OCI-LY1 (cell line): ENCODE results near the gene DSE.

ENCODE experiments used
- H2AFZ ChIP-seq: fragments of 200-600 bp; sonication (generic), shearing (Covaris generic); 2 replicates; pipeline ENCODE4 v1.6.0; 2014; ENCODE audit warnings: antibody characterized with exemption, mild to moderate bottlenecking, low read length
- H3F3A ChIP-seq: fragments of 200-600 bp; sonication (generic), shearing (Covaris generic); 2 replicates; pipeline ENCODE4 v1.6.0; 2014; ENCODE audit warnings: mild to moderate bottlenecking, antibody characterized with exemption, low read length, moderate library complexity; ENCODE audit not compliant: insufficient read depth
- H3K27ac ChIP-seq: fragments of 200-600 bp; sonication (generic); 2 replicates; pipeline ENCODE4 v1.5.1; 2014; ENCODE audit warnings: low read length, mixed run types, mild to moderate bottlenecking, low read depth; ENCODE audit not compliant: poor library complexity, severe bottlenecking
- H3K27me3 ChIP-seq: fragments of 200-600 bp; sonication (generic); 2 replicates; pipeline ENCODE4 v1.6.0; 2014; ENCODE audit warnings: antibody characterized with exemption, mild to moderate bottlenecking, low read length, moderate library complexity; ENCODE audit not compliant: insufficient read depth
- H3K36me3 ChIP-seq: fragments of 200-600 bp; sonication (generic); 2 replicates; pipeline ENCODE4 v1.6.1; 2014; ENCODE audit warnings: mild to moderate bottlenecking, antibody characterized with exemption, low read length, moderate library complexity, mixed read lengths; ENCODE audit not compliant: insufficient read depth
- H3K4me1 ChIP-seq: fragments of 200-600 bp; sonication (generic); 2 replicates; pipeline ENCODE4 v1.5.1; 2014; ENCODE audit warnings: mild to moderate bottlenecking, low read length, moderate library complexity; ENCODE audit not compliant: insufficient read depth, severe bottlenecking
- H3K4me2 ChIP-seq: fragments of 200-600 bp; sonication (generic), shearing (Covaris generic); 2 replicates; pipeline ENCODE4 v1.6.1; 2014; ENCODE audit warnings: low read length
- H3K4me3 ChIP-seq: fragments of 200-600 bp; sonication (generic); 2 replicates; pipeline ENCODE4 v1.5.1; 2014; ENCODE audit warnings: low read length, low read depth, mild to moderate bottlenecking, mixed read lengths; ENCODE audit not compliant: poor library complexity, severe bottlenecking
- H3K79me2 ChIP-seq: fragments of 200-600 bp; shearing (Covaris generic); 2 replicates; pipeline ENCODE4 v1.6.1; 2016; ENCODE audit warnings: mixed run types, low read length, mixed read lengths; ENCODE audit not compliant: insufficient read depth
- H3K9ac ChIP-seq: fragments of 200-600 bp; sonication (generic), shearing (Covaris generic); 2 replicates; pipeline ENCODE4 v1.6.1; 2014; ENCODE audit warnings: mild to moderate bottlenecking, low read length, mixed read lengths
- H3K9me2 ChIP-seq: fragments of 200-600 bp; sonication (generic), shearing (Covaris generic); 2 replicates; pipeline ENCODE4 v1.6.1; 2014; ENCODE audit warnings: low read depth, mild to moderate bottlenecking, low read length, mixed read lengths
- H3K9me3 ChIP-seq: fragments of 200-600 bp; shearing (Covaris generic); 2 replicates; pipeline ENCODE4 v1.6.1; 2014; ENCODE audit warnings: low read length, mixed read lengths
- H4K20me1 ChIP-seq: fragments of 200-600 bp; sonication (generic), shearing (Covaris generic); 2 replicates; pipeline ENCODE4 v1.6.0; 2016; ENCODE audit warnings: mild to moderate bottlenecking, low read length; ENCODE audit not compliant: insufficient read depth
- CTCF ChIP-seq: fragments of 200-600 bp; sonication (generic), shearing (Covaris generic); IDR thresholded peaks from 2 replicates; pipeline ENCODE4 v1.5.1; 2017; ENCODE audit warnings: mild to moderate bottlenecking, antibody characterized with exemption, low read length, moderate library complexity, mixed read lengths
- EZH2 ChIP-seq: fragments of 200-600 bp; sonication (generic), shearing (Covaris generic); IDR thresholded peaks from 2 replicates; pipeline ENCODE4 v1.8.0; 2017; ENCODE audit warnings: borderline replicate concordance, mixed run types, mild to moderate bottlenecking, antibody characterized with exemption, low read length, moderate library complexity, mixed read lengths

Gene DSE

DNA sequence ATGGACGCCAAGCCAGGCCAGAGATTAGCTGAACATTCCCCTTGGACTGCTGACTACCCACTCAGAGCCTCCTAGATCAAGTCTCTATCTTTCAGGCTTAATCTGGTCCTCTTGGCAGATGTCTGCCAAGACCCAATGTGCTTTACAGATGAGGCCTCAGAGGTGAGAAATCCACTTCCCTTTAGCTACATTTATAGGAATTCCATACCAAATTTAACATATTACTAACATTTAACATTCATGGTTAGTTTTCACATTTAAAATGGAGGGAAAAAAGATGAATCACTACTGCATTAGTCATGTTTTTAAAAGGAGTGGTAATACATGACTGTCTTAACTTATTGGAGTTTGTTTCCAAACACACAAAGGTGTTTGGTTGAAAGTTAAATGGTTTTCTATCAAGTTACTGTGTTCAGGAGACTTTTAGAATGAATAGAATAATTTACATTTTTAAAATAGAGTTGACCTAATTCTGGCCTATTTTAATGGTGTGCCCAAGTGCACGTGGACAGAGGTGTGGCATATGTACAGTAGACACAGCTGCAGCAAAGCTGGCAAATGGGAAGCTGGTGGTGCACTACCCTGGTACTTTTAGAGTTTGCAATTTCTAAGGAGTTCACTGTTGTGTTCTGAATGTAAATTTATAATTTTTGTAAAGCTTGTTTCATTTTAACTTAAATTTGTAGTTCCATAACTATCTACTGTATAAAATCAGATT lies 48.5 kb downstream of the DSE start:
- H3K9me2 ChIP-seq = no peaks in the 10 kb centered on the region
- H3K27ac ChIP-seq = no peak overlapping the region
- no peaks in the 10 kb centered on the region for H3K4me1 ChIP-seq
- H2AFZ ChIP-seq = no peak overlapping the region
- H4K20me1 ChIP-seq = no peaks in the 10 kb centered on the region
- no peaks in the 10 kb centered on the region for H3K9me3 ChIP-seq
- TF ChIP-seq CTCF = no peak
- TF ChIP-seq EZH2 = no peak
- H3K4me2 ChIP-seq = no peak overlapping the region
- H3K9ac ChIP-seq = no peak overlapping the region
- no peaks in the 10 kb centered on the region for H3F3A ChIP-seq
- H3K27me3 ChIP-seq = no peaks in the 10 kb centered on the region
- H3K36me3 ChIP-seq = no peaks in the 10 kb centered on the region
- no peaks in the 10 kb centered on the region for H3K79me2 ChIP-seq
- no peak overlapping the region for H3K4me3 ChIP-seq

DNA sequence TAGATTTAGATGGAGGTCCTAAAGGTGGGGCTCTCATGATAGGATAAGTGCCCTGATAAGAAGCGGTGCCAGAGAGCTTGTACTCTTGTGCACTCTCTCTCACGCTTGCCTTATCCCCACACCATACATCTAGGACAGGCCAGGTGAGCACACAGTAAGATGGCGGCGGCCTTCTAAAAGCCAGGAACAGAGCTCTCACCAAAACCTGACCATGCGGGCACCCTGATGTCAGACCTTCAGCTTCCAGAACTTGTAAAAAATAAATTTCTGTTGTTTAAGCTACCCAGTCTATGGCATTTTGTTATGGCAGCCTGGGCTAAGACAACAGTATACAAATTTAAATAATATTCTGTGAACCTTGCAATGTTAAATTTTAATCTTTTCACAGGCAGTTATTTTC lies 49.6 kb downstream of the DSE start:
- H3K9ac ChIP-seq = no peak overlapping the region
- no peak overlapping the region for H3K4me3 ChIP-seq
- no peaks in the 10 kb centered on the region for H3K36me3 ChIP-seq
- no peaks in the 10 kb centered on the region for H4K20me1 ChIP-seq
- H3K4me2 ChIP-seq = no peak overlapping the region
- H3K9me3 ChIP-seq = no peaks in the 10 kb centered on the region
- no peak overlapping the region for H3K27ac ChIP-seq
- H3K79me2 ChIP-seq = no peaks in the 10 kb centered on the region
- TF ChIP-seq EZH2 (no peak), CTCF (no peak)
- H3K9me2 ChIP-seq = no peaks in the 10 kb centered on the region
- H3K27me3 ChIP-seq = no peaks in the 10 kb centered on the region
- H3K4me1 ChIP-seq = no peaks in the 10 kb centered on the region
- no peaks in the 10 kb centered on the region for H3F3A ChIP-seq
- H2AFZ ChIP-seq = no peak overlapping the region

- H3F3A ChIP-seq = no peaks in the 10 kb centered on the region
- H3K27me3 ChIP-seq = no peaks in the 10 kb centered on the region
- H3K4me3 ChIP-seq = no peak overlapping the region
- H3K4me2 ChIP-seq = no peak overlapping the region
- H2AFZ ChIP-seq = no peak overlapping the region
- no peaks in the 10 kb centered on the region for H4K20me1 ChIP-seq
- no peak for TF ChIP-seq EZH2
- TF ChIP-seq CTCF = no peak
- no peaks in the 10 kb centered on the region for H3K4me1 ChIP-seq
- H3K36me3 ChIP-seq = no peaks in the 10 kb centered on the region
- H3K79me2 ChIP-seq = no peaks in the 10 kb centered on the region
- H3K9me3 ChIP-seq = no peaks in the 10 kb centered on the region
- H3K9ac ChIP-seq = no peak overlapping the region
- no peaks in the 10 kb centered on the region for H3K9me2 ChIP-seq
- no peak overlapping the region for H3K27ac ChIP-seq
These were observed 51.5 kb downstream of the DSE start for GRCh38 chr6:116422238-116422637.
